ENCODE results near the gene MRI1. TPM values are rescaled to one million over a fixed set of nuclear protein-coding genes. Genes with fewer than 3 reads are reported as not detected.

MRI1 gene
- polyA plus RNA-seq, result 19.2 to 32.5 TPM (median 22.8 TPM) in 3 replicates
- 5.5 TPM for polyA plus RNA-seq (2011; ENCODE audit: low read depth)
- polyA plus RNA-seq (2011; cell fraction: cytosol; rRNA removed), result 11.0 and 17.3 TPM in 2 replicates
- 58.8 and 76.3 TPM in 2 replicates for polyA plus RNA-seq (2011; cell fraction: nucleus; rRNA removed)
- 16.2 and 17.1 TPM in 2 replicates for polyA plus RNA-seq (2012; ENCODE audit: low replicate concordance)
- polyA minus RNA-seq, result 17.9 to 25.2 TPM (median 20.5 TPM) in 3 replicates
- polyA minus RNA-seq (2011; cell fraction: cytosol; rRNA and poly(A)+ RNA removed), result 37.8 TPM
- 19.1 and 22.9 TPM in 2 replicates for polyA minus RNA-seq (2011; cell fraction: nucleus; rRNA and poly(A)+ RNA removed)

DNA sequence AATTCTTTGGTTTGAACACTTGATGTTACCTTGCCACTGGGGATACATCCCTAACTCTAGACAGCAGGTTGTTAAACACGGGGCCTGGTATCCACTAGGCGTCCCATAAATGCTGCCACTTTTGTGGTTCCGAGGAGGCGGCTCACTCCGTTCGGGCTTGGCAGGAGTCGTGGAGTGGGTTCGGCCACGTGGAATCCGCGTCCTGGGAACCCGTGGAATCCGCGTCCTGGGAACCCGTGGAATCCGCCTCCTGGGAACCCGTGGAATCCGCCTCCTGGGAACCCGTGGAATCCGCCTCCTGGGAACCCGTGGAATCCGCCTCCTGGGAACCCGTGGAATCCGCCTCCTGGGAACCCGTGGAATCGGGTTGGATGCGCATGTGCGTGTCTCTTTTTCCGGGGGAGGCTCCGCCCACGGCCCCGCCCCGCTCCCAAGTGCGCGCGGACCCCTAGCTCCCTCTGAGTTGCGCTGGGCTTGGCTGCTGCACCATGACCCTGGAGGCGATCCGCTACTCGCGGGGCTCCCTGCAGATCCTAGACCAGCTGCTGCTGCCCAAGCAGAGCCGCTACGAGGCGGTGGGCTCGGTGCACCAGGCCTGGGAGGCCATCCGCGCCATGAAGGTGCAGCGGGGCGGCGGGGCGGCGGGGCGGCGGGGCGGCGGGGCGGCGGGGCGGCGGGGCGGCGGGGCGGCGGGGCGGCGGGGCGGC is at the start of gene MRI1:
TSS of gene MRI1 (plus strand) at position 422 of the 707 bp plus-strand sequence. CDS start at position 489, 67 bp downstream.
- H2AFZ ChIP-seq (ENCODE audit: control insufficient read depth, low read length), result peak within 1 kb of the TSS; percentile 85
- no peaks in the 10 kb centered on the region for H4K20me1 ChIP-seq (ENCODE audit: control insufficient read depth, extremely low read depth, insufficient read depth, low read length)
- DNase-seq (ENCODE audit: low read depth, low spot score) (no peak), FAIRE-seq (no peak)
- no peak for TF ChIP-seq CTCF (optimal IDR thresholded peaks at IDR 0.05 in 1 of 3, IDR thresholded peaks at IDR 0.05 in 1 of 3, conservative IDR thresholded peaks at IDR 0.05 in 1 of 3; ENCODE audit: extremely low read depth in 1 of 3, insufficient read depth in 2 of 3, low read length in 3 of 3)
- TF ChIP-seq EZH2 (IDR thresholded peaks at IDR 0.05; ENCODE audit: low read length), result no peak
- peaks cover 8 to 13% of the 10 kb centered on the region in 2 experiments for H3K36me3 ChIP-seq (ENCODE audit: control insufficient read depth in 2 of 2, extremely low read depth in 1 of 2, insufficient read depth in 2 of 2, low read length in 2 of 2)
- peak within 1 kb of the TSS; percentile 87 for H3K9ac ChIP-seq (ENCODE audit: control insufficient read depth, extremely low read depth, insufficient read depth, low read length)
- dilution Hi-C loops (cut with MboI; ENCODE audit: extremely low pct_ligation_motif_present, low sequenced_read_pairs), result no loop called here
- H3K27me3 ChIP-seq (ENCODE audit: control insufficient read depth, extremely low read depth, insufficient read depth, low read length), result no peaks in the 10 kb centered on the region
- peak within 1 kb of the TSS; percentile 95 for H3K4me2 ChIP-seq (ENCODE audit: control insufficient read depth, extremely low read depth, insufficient read depth, low read depth, low read length)
- H3K27ac ChIP-seq (ENCODE audit: control insufficient read depth, insufficient read depth, low read length), result peak within 1 kb of the TSS; percentile 68
- H3K4me3 ChIP-seq (ENCODE audit: control insufficient read depth in 2 of 3, extremely low read depth in 1 of 3, insufficient read depth in 2 of 3, low read depth in 1 of 3, low read length in 3 of 3), result peak within 1 kb of the TSS; percentile 61 to 79 (median 73)
- H3K9me1 ChIP-seq (ENCODE audit: control insufficient read depth, extremely low read depth, insufficient read depth, low read length), result no peaks in the 10 kb centered on the region
- H3K79me2 ChIP-seq (ENCODE audit: control insufficient read depth, insufficient read depth, low read length), result peaks cover 26% of the 10 kb centered on the region
- no peaks in the 10 kb centered on the region for H3K9me3 ChIP-seq (ENCODE audit: control insufficient read depth, low read depth, low read length)
- H3K4me1 ChIP-seq (ENCODE audit: control insufficient read depth, extremely low read depth, insufficient read depth, low read length), result peaks cover 4% of the 10 kb centered on the region

- no peak overlapping the region for H3K9ac ChIP-seq (ENCODE audit: control insufficient read depth, extremely low read depth, insufficient read depth, low read length)
- no peaks in the 10 kb centered on the region for H3K36me3 ChIP-seq (ENCODE audit: control insufficient read depth in 2 of 2, extremely low read depth in 1 of 2, insufficient read depth in 2 of 2, low read length in 2 of 2)
- H3K4me1 ChIP-seq (ENCODE audit: control insufficient read depth, extremely low read depth, insufficient read depth, low read length), result no peaks in the 10 kb centered on the region
- no peaks in the 10 kb centered on the region for H3K9me3 ChIP-seq (ENCODE audit: control insufficient read depth, low read depth, low read length)
- FAIRE-seq (no peak), DNase-seq (ENCODE audit: low read depth, low spot score) (no peak)
- no peak overlapping the region for H3K27ac ChIP-seq (ENCODE audit: control insufficient read depth, insufficient read depth, low read length)
- H2AFZ ChIP-seq (ENCODE audit: control insufficient read depth, low read length), result no peak overlapping the region
- no peak overlapping the region for H3K4me2 ChIP-seq (ENCODE audit: control insufficient read depth, extremely low read depth, insufficient read depth, low read depth, low read length)
- TF ChIP-seq EZH2 (IDR thresholded peaks at IDR 0.05; ENCODE audit: low read length) (no peak), CTCF (optimal IDR thresholded peaks at IDR 0.05 in 1 of 3, IDR thresholded peaks at IDR 0.05 in 1 of 3, conservative IDR thresholded peaks at IDR 0.05 in 1 of 3; ENCODE audit: extremely low read depth in 1 of 3, insufficient read depth in 2 of 3, low read length in 3 of 3) (no peak)
- peaks cover 8% of the 10 kb centered on the region for H3K27me3 ChIP-seq (ENCODE audit: control insufficient read depth, extremely low read depth, insufficient read depth, low read length)
- dilution Hi-C loops (cut with MboI; ENCODE audit: extremely low pct_ligation_motif_present, low sequenced_read_pairs), result loop anchor here (10.0 kb wide), 1 partner anchor 362 kb away; no protein-coding TSS in a partner anchor
- H4K20me1 ChIP-seq (ENCODE audit: control insufficient read depth, extremely low read depth, insufficient read depth, low read length), result no peaks in the 10 kb centered on the region
- no peaks in the 10 kb centered on the region for H3K9me1 ChIP-seq (ENCODE audit: control insufficient read depth, extremely low read depth, insufficient read depth, low read length)
- H3K4me3 ChIP-seq (ENCODE audit: control insufficient read depth in 2 of 3, extremely low read depth in 1 of 3, insufficient read depth in 2 of 3, low read depth in 1 of 3, low read length in 3 of 3), result no peak overlapping the region
- no peaks in the 10 kb centered on the region for H3K79me2 ChIP-seq (ENCODE audit: control insufficient read depth, insufficient read depth, low read length)
These were observed 47.1 kb upstream of the MRI1 start for GRCh38 chr19:13717194-13717643.

All from keratinocyte (primary cell).